Measurements from ENCODE around the gene RAB9A. TPM values are rescaled to one million over a fixed set of nuclear protein-coding genes. Genes with fewer than 3 reads are reported as not detected.

Gene RAB9A
- total and polyA plus RNA-seq, 7 donors: 11.8 to 73.5 (median 28.6) TPM

- TF ChIP-seq POLR2AphosphoS5 (IDR thresholded peaks at IDR 0.05) (no peak), POLR2A (IDR thresholded peaks at IDR 0.05) (no peak), EP300 (IDR thresholded peaks at IDR 0.05) (no peak), CTCF (IDR thresholded peaks at IDR 0.05) (no peak)
- Histone ChIP-seq H3K4me1 (peaks cover 0 to 44% (median 29%) of the 10 kb centered on the region in 4 donors), H3K9me3 (no peaks in the 10 kb centered on the region), H3K36me3 (no peaks in the 10 kb centered on the region), H3K4me3 (no peak overlapping the region), H3K27ac (peak overlapping the region in 1 of 4 donors; percentile 1), H3K27me3 (peaks cover 0 to 4% (median 0%) of the 10 kb centered on the region in 3 donors)
- intact Hi-C loops (cut with DNase I): loop anchor here (5.0 kb wide), 1 partner anchor 35 kb away; no protein-coding TSS in a partner anchor
- DNase-seq: no peak
- WGBS, 2 donors: 53 to 72% methylated on average over 7 of the region's 7 CpGs
Measured at GRCh38 chrX:13691841-13692371, 3.0 kb downstream of the RAB9A start.

GRCh38 chrX:13692771-13693231 is 3.9 kb downstream of the RAB9A start:
- WGBS, 2 donors: 77 to 78% methylated on average over 5 of the region's 5 CpGs
- intact Hi-C loops (cut with DNase I): loop anchor here (5.0 kb wide), 1 partner anchor 36 kb away; no protein-coding TSS in a partner anchor
- Histone ChIP-seq H3K27ac (peak overlapping the region in 2 of 4 donors; percentile 31 to 38), H3K27me3 (peaks cover 0 to 4% (median 0%) of the 10 kb centered on the region in 3 donors), H3K4me3 (no peak overlapping the region), H3K36me3 (no peaks in the 10 kb centered on the region), H3K9me3 (no peaks in the 10 kb centered on the region), H3K4me1 (peaks cover 0 to 49% (median 29%) of the 10 kb centered on the region in 4 donors)
- TF ChIP-seq POLR2AphosphoS5 (IDR thresholded peaks at IDR 0.05) (no peak), CTCF (IDR thresholded peaks at IDR 0.05) (no peak), EP300 (IDR thresholded peaks at IDR 0.05) (no peak), POLR2A (IDR thresholded peaks at IDR 0.05) (no peak)
- no peak for DNase-seq

- TF ChIP-seq EP300 (IDR thresholded peaks at IDR 0.05) (no peak), POLR2A (IDR thresholded peaks at IDR 0.05) (no peak), CTCF (IDR thresholded peaks at IDR 0.05) (no peak), POLR2AphosphoS5 (IDR thresholded peaks at IDR 0.05) (no peak)
- Histone ChIP-seq H3K27me3 (peaks cover 0 to under 1% (median 0%) of the 10 kb centered on the region in 3 donors), H3K9me3 (no peaks in the 10 kb centered on the region), H3K4me1 (peaks cover 0 to 49% (median 31%) of the 10 kb centered on the region in 4 donors), H3K4me3 (no peak overlapping the region), H3K36me3 (no peaks in the 10 kb centered on the region), H3K27ac (peak overlapping the region in 2 of 4 donors; percentile 31 to 38)
- 34 to 69% methylated on average over 7 of the region's 7 CpGs for WGBS, 2 donors
- DNase-seq: no peak
- intact Hi-C loops (cut with DNase I): loop anchor here (5.0 kb wide), 1 partner anchor 36 kb away; no protein-coding TSS in a partner anchor
Measured at GRCh38 chrX:13693341-13693961, 4.5 kb downstream of the RAB9A start.

GRCh38 chrX:13694359-13694758 is 5.4 kb downstream of the RAB9A start:
- Histone ChIP-seq H3K27me3 (no peaks in the 10 kb centered on the region), H3K4me3 (no peak overlapping the region), H3K27ac (peak overlapping the region in 1 of 4 donors; percentile 38), H3K9me3 (no peaks in the 10 kb centered on the region), H3K4me1 (peaks cover 0 to 47% (median 29%) of the 10 kb centered on the region in 4 donors), H3K36me3 (no peaks in the 10 kb centered on the region)
- no peak for TF ChIP-seq POLR2A (IDR thresholded peaks at IDR 0.05)
- TF ChIP-seq EP300 (IDR thresholded peaks at IDR 0.05): no peak
- no peak for TF ChIP-seq POLR2AphosphoS5 (IDR thresholded peaks at IDR 0.05)
- no peak for TF ChIP-seq CTCF (IDR thresholded peaks at IDR 0.05)
- no peak for DNase-seq
- WGBS, 2 donors: 82 to 91% methylated on average over 2 of the region's 2 CpGs
- intact Hi-C loops (cut with DNase I): loop anchor here (5.0 kb wide), 1 partner anchor 37 kb away; no protein-coding TSS in a partner anchor

Data from sigmoid colon (tissue), 7 donors.